H1 (cell line): Measurements from ENCODE around the gene BRIX1. TPM values are rescaled to one million over a fixed set of nuclear protein-coding genes. Genes with fewer than 3 reads are reported as not detected.

Source experiments
- CTCF ChIA-PET: fragments of 300-600 bp; sonication (Branson Sonifier 250); formaldehyde crosslinking; loops from one replicate; lab custom pipeline; 2021; ENCODE audit not compliant: partially characterized antibody; lab: Charles Lee
- POLR2A ChIA-PET: fragments of 300-600 bp; sonication (Branson Sonifier 250); formaldehyde crosslinking; loops from one replicate; lab custom pipeline; 2021; ENCODE audit warnings: inconsistent platforms; ENCODE audit not compliant: partially characterized antibody; lab: Charles Lee
- DNase-seq, 2 experiments: peaks; one replicate each; pipeline versions ENCODE4 v3.0.0 to v3.0.0-alpha.2; 2010 to 2022; ENCODE audit warnings: low spot score in 2 of 2, low read depth in 1 of 2, mixed read lengths in 1 of 2
- FAIRE-seq: peaks from 2 replicates; lab custom pipeline; 2011; peaks lifted over from hg19 to GRCh38; lab: Jason Lieb, UNC
- H2AFZ ChIP-seq: 2 replicates; pipeline ENCODE4 v1.8.1; 2012; ENCODE audit warnings: low read length, inconsistent platforms
- H2AK5ac ChIP-seq: 2 replicates; pipeline ENCODE4 v1.6.1; 2013; ENCODE audit warnings: low read depth, low read length
- H2BK120ac ChIP-seq: replicated peaks from 2 replicates; pipeline ENCODE3; 2013; ENCODE audit warnings: low read depth, low read length, inconsistent platforms
- H2BK12ac ChIP-seq: 2 replicates; pipeline ENCODE4 v1.6.1; 2013; ENCODE audit warnings: low read depth, low read length
- H2BK15ac ChIP-seq: 2 replicates; pipeline ENCODE4 v1.6.1; 2013; ENCODE audit warnings: low read length
- H2BK20ac ChIP-seq: 2 replicates; pipeline ENCODE4 v1.6.1; 2013; ENCODE audit warnings: low read length
- H2BK5ac ChIP-seq: 2 replicates; pipeline ENCODE4 v1.6.1; 2013; ENCODE audit warnings: low read depth, low read length
- H3K14ac ChIP-seq: 2 replicates; pipeline ENCODE4 v1.6.1; 2013; ENCODE audit warnings: inconsistent platforms; ENCODE audit not compliant: insufficient read length
- H3K18ac ChIP-seq: 2 replicates; pipeline ENCODE4 v1.6.1; 2013; ENCODE audit warnings: low read length; ENCODE audit errors: extremely low read depth
- H3K23ac ChIP-seq: 2 replicates; pipeline ENCODE4 v1.6.1; 2013; ENCODE audit warnings: inconsistent platforms; ENCODE audit not compliant: insufficient read length
- H3K23me2 ChIP-seq: 2 replicates; pipeline ENCODE4 v1.6.1; 2013; ENCODE audit warnings: low read depth, low read length
- H3K27ac ChIP-seq: 2 replicates; pipeline ENCODE4 v1.6.1; 2011; ENCODE audit warnings: low read depth, low read length, inconsistent platforms
- H3K27me3 ChIP-seq, 4 experiments: replicated peaks in 1 of 4; 1 replicate in 1 of 4; 2 replicates in 3 of 4; pipeline versions ENCODE4 v1.6.1 to v1.8.1; 2011 to 2013; ENCODE audit warnings: low read length in 3 of 4, mild to moderate bottlenecking in 3 of 4, inconsistent platforms in 2 of 4, mixed read lengths in 2 of 4, moderate library complexity in 1 of 4; ENCODE audit not compliant: control insufficient read depth in 3 of 4, insufficient read depth in 3 of 4; ENCODE audit errors: extremely low read depth in 1 of 4
- H3K36me3 ChIP-seq, 4 experiments: 2 replicates each; pipeline versions ENCODE4 v1.6.1 to v1.8.1; 2011 to 2013; ENCODE audit warnings: mild to moderate bottlenecking in 4 of 4, low read length in 3 of 4, moderate library complexity in 2 of 4, control low read depth in 1 of 4, inconsistent platforms in 1 of 4; ENCODE audit not compliant: insufficient read depth in 4 of 4, control insufficient read depth in 2 of 4
- H3K4ac ChIP-seq: replicated peaks from 2 replicates; pipeline ENCODE3; 2013; ENCODE audit warnings: low read length, low read depth, mixed read lengths, inconsistent platforms; ENCODE audit not compliant: insufficient read length
- H3K4me1 ChIP-seq, 4 experiments: replicated peaks in 1 of 4; 1 replicate in 1 of 4; 2 replicates in 3 of 4; pipeline versions ENCODE4 v1.6.1 to v1.8.1; 2011 to 2013; ENCODE audit warnings: low read length in 3 of 4, inconsistent platforms in 2 of 4, mixed read lengths in 1 of 4; ENCODE audit not compliant: insufficient read depth in 4 of 4, control insufficient read depth in 3 of 4
- H3K4me2 ChIP-seq, 2 experiments: 2 replicates each; pipeline versions ENCODE4 v1.6.1 to v1.8.1; 2011 to 2013; ENCODE audit warnings: low read depth in 2 of 2, low read length in 2 of 2, control low read depth in 1 of 2, inconsistent platforms in 1 of 2, mild to moderate bottlenecking in 1 of 2; ENCODE audit not compliant: insufficient read depth in 1 of 2
- H3K4me3 ChIP-seq, 4 experiments: fragments of 200-600, 300-600 bp in 1 of 4; sonication (generic), shearing (Covaris generic), sonication (Bioruptor Twin) in 1 of 4; 2 replicates each; pipeline versions ENCODE4 v1.5.1 to v1.8.1; 2011 to 2016; ENCODE audit warnings: low read length in 4 of 4, low read depth in 3 of 4, control low read depth in 2 of 4, inconsistent platforms in 2 of 4, mild to moderate bottlenecking in 2 of 4, mixed read lengths in 1 of 4, moderate library complexity in 1 of 4; ENCODE audit not compliant: insufficient read depth in 2 of 4; ENCODE audit errors: extremely low read depth in 1 of 4
- H3K56ac ChIP-seq: replicated peaks from 2 replicates; pipeline ENCODE3; 2013; ENCODE audit warnings: low read depth, mild to moderate bottlenecking, mixed read lengths, low read length, inconsistent platforms; ENCODE audit not compliant: insufficient read length
- H3K79me1 ChIP-seq: 2 replicates; pipeline ENCODE4 v1.6.1; 2013; ENCODE audit warnings: low read depth, low read length, control low read depth
- H3K79me2 ChIP-seq, 2 experiments: 2 replicates each; pipeline versions ENCODE4 v1.6.1 to v1.8.1; 2012 to 2013; ENCODE audit warnings: low read length in 2 of 2, mild to moderate bottlenecking in 2 of 2, inconsistent platforms in 1 of 2; ENCODE audit not compliant: insufficient read depth in 2 of 2, control insufficient read depth in 1 of 2
- H3K9ac ChIP-seq, 4 experiments: replicated peaks in 1 of 4; 1 replicate in 1 of 4; 2 replicates in 3 of 4; pipeline versions ENCODE4 v1.6.1 to v1.8.1; 2011 to 2013; ENCODE audit warnings: low read depth in 3 of 4, low read length in 3 of 4, control low read depth in 2 of 4, mild to moderate bottlenecking in 2 of 4, moderate library complexity in 2 of 4, inconsistent platforms in 1 of 4; ENCODE audit errors: extremely low read depth in 1 of 4
- H3K9me3 ChIP-seq, 2 experiments: 2 replicates each; pipeline versions ENCODE4 v1.6.1 to v1.8.1; 2012 to 2013; ENCODE audit warnings: mild to moderate bottlenecking in 2 of 2, moderate library complexity in 2 of 2, control low read depth in 1 of 2, inconsistent platforms in 1 of 2, low read depth in 1 of 2, low read length in 1 of 2, mixed read lengths in 1 of 2; ENCODE audit not compliant: insufficient read depth in 2 of 2
- H4K20me1 ChIP-seq, 2 experiments: replicated peaks in 1 of 2; 2 replicates each; pipeline versions ENCODE3 to v1.8.1; 2011 to 2013; ENCODE audit warnings: inconsistent platforms in 2 of 2, low read length in 2 of 2, mild to moderate bottlenecking in 1 of 2; ENCODE audit not compliant: insufficient read depth in 2 of 2, control insufficient read depth in 1 of 2
- H4K5ac ChIP-seq: 2 replicates; pipeline ENCODE4 v1.6.1; 2013; ENCODE audit warnings: low read length, low read depth, mixed read lengths, inconsistent platforms; ENCODE audit not compliant: insufficient read length
- H4K8ac ChIP-seq: 2 replicates; pipeline ENCODE4 v1.8.0; 2013; ENCODE audit warnings: mild to moderate bottlenecking, moderate library complexity, low read length, inconsistent platforms; ENCODE audit not compliant: insufficient read depth; ENCODE audit errors: extremely low read depth
- H4K91ac ChIP-seq: replicated peaks from 2 replicates; pipeline ENCODE3; 2013; ENCODE audit warnings: low read length, mixed read lengths, inconsistent platforms; ENCODE audit not compliant: insufficient read length
- BACH1 ChIP-seq: IDR thresholded peaks from 2 replicates; pipeline ENCODE4 v1.6.1; 2012; ENCODE audit warnings: low read length, improper control_type of control experiment
- CBX5 ChIP-seq: fragments of 300-800, 300-1000 bp; sonication (generic); IDR thresholded peaks from 2 replicates; pipeline ENCODE4 v1.7.1; 2016; ENCODE audit warnings: antibody characterized with exemption, low read length, low read depth
- CBX8 ChIP-seq: fragments of 300-800, 300-1000 bp; sonication (generic); IDR thresholded peaks from 2 replicates; pipeline ENCODE4 v1.7.1; 2016; ENCODE audit warnings: low read depth, low read length, borderline replicate concordance
- CEBPB ChIP-seq: IDR thresholded peaks from 2 replicates; pipeline ENCODE4 v1.6.1; 2012; ENCODE audit warnings: low read depth, low read length
- HDAC6 ChIP-seq: IDR thresholded peaks from one replicate; pipeline ENCODE4 v1.7.1; 2012; ENCODE audit warnings: low read depth, mild to moderate bottlenecking, inconsistent platforms, low read length, moderate library complexity
- JUND ChIP-seq: IDR thresholded peaks from 2 replicates; pipeline ENCODE4 v1.6.1; 2011; ENCODE audit warnings: mild to moderate bottlenecking, improper control_type of control experiment, low read length
- KDM1A ChIP-seq: fragments of 200-600, 300-600 bp; sonication (generic); IDR thresholded peaks from 2 replicates; pipeline ENCODE4 v1.7.1; 2016; ENCODE audit warnings: mild to moderate bottlenecking, low read length, borderline replicate concordance
- KDM4A ChIP-seq: IDR thresholded peaks from one replicate; pipeline ENCODE4 v1.7.1; 2012; ENCODE audit warnings: low read depth, mild to moderate bottlenecking, moderate library complexity, low read length, inconsistent platforms; ENCODE audit not compliant: severe bottlenecking
- KDM5A ChIP-seq: fragments of 200-600 bp; IDR thresholded peaks from 2 replicates; pipeline ENCODE4 v1.7.1; 2012; ENCODE audit warnings: mild to moderate bottlenecking, low read length, inconsistent platforms, mixed read lengths
- MAFK ChIP-seq: IDR thresholded peaks from 2 replicates; pipeline ENCODE4 v1.6.1; 2012; ENCODE audit warnings: low read depth, mild to moderate bottlenecking, improper control_type of control experiment, low read length
- POLR2AphosphoS5 ChIP-seq: IDR thresholded peaks from 2 replicates; pipeline ENCODE4 v1.6.1; 2011; ENCODE audit warnings: low read depth, low read length
- SP2 ChIP-seq: IDR thresholded peaks from 2 replicates; pipeline ENCODE4 v1.6.1; 2012; ENCODE audit warnings: mild to moderate bottlenecking, low read length, inconsistent platforms
- SRF ChIP-seq: IDR thresholded peaks from 2 replicates; pipeline ENCODE4 v1.6.1; 2011; ENCODE audit warnings: mild to moderate bottlenecking, low read depth, low read length, moderate library complexity
- TAF7 ChIP-seq: optimal IDR thresholded peaks from 2 replicates; pipeline ENCODE3; 2011; ENCODE audit warnings: low read depth, mild to moderate bottlenecking, inconsistent platforms, low read length, moderate library complexity, borderline replicate concordance
- TBP ChIP-seq: IDR thresholded peaks from 2 replicates; pipeline ENCODE4 v1.6.1; 2011; ENCODE audit warnings: low read depth, low read length, improper control_type of control experiment
- WGBS, 2 experiments: shearing (Covaris generic) in 1 of 2; methylation state at CpG; one replicate each; pipeline versions ENCODE4 v1.1.6 to v1.1.7; 2013 to 2015; ENCODE audit warnings: low lambda C conversion rate in 2 of 2, mixed read lengths in 2 of 2, inconsistent platforms in 1 of 2, low coverage in 1 of 2, missing lambda C conversion rate in 1 of 2; ENCODE audit not compliant: insufficient replicate concordance in 2 of 2, insufficient coverage in 1 of 2, insufficient read length in 1 of 2; ENCODE audit errors: extremely low coverage in 1 of 2, missing lambda C conversion rate in 1 of 2; 5-methylcytosine and 5-hydroxymethylcytosine counted together
- polyA plus RNA-seq, 7 experiments: library from polyadenylated mRNA; depleted of rRNA in 3 of 7; stranded (reverse) in 5 of 7; unstranded in 2 of 7; fragments of >200 nt in 5 of 7; fragments of 200-250 nt in 2 of 7; gene quantifications; 1 replicate in 5 of 7; 2 replicates in 1 of 7; 4 replicates in 1 of 7; pipeline versions ENCODE4 v1.2.1 to v1.2.3, GENCODE V29; 2011 to 2013; ENCODE audit warnings: missing spikeins in 2 of 7, mixed read lengths in 2 of 7
- total RNA-seq: library from RNA; stranded (reverse); fragmentation: NEBNext Ultra II Directional; extraction: Animal tissue kit (Norgen Biotek cat#: 25700); gene quantifications from 2 replicates; pipeline ENCODE4 v1.2.1, GENCODE V29; 2021

BRIX1 gene
- total and polyA plus RNA-seq, 2 of the 8 experiments (the other 6 are each of a cell fraction or from before 2014, with no cell fraction given), result 26.9 to 71.7 TPM

GRCh38 chr5:34894716-34895115 is 20.8 kb upstream of the BRIX1 start:
- Histone ChIP-seq H4K5ac (no peak overlapping the region), H4K8ac (no peak overlapping the region), H3K79me1 (no peaks in the 10 kb centered on the region), H4K20me1 (no peaks in the 10 kb centered on the region), H3K9ac (no peak overlapping the region), H3K23me2 (no peaks in the 10 kb centered on the region), H3K56ac (no peak overlapping the region), H2AK5ac (no peak overlapping the region), H3K4me2 (no peak overlapping the region), H3K4me1 (peaks cover 0 to 11% (median 0%) of the 10 kb centered on the region in 4 experiments; a peak in 1 of 7 replicates), H3K9me3 (no peaks in the 10 kb centered on the region), H3K79me2 (no peaks in the 10 kb centered on the region), H3K23ac (no peak overlapping the region), H3K18ac (no peak overlapping the region), H2AFZ (no peak overlapping the region), H3K14ac (no peak overlapping the region), H2BK15ac (no peak overlapping the region), H3K27ac (no peak overlapping the region), H4K91ac (no peak overlapping the region), H3K36me3 (peaks cover 0 to 2% (median 0%) of the 10 kb centered on the region in 4 experiments; a peak in 1 of 8 replicates), H3K4ac (no peak overlapping the region), H3K27me3 (no peaks in the 10 kb centered on the region), H2BK5ac (no peak overlapping the region), H2BK20ac (no peak overlapping the region), H2BK12ac (no peak overlapping the region), H2BK120ac (no peak overlapping the region), H3K4me3 (no peak overlapping the region)
- CTCF ChIA-PET, result interaction anchor here (0.6 to 4.9 kb wide), 6 partner anchors 9 to 409 kb away, joined by 3 to 44 read pairs (median 4); no protein-coding TSS in a partner anchor
- FAIRE-seq (no peak), DNase-seq (no peak)
- POLR2A ChIA-PET, result no interaction called here
- WGBS, 2 experiments, result 95% methylated on average over 1 of the region's 1 CpG; no CpG with 5 or more reads in 1 of the 2 experiments
- TF ChIP-seq BACH1, result no peak
- no peak for TF ChIP-seq KDM4A
- TF ChIP-seq SP2, result no peak
- no peak for TF ChIP-seq POLR2AphosphoS5
- no peak for TF ChIP-seq TBP
- TF ChIP-seq KDM1A, result no peak
- no peak for TF ChIP-seq CBX8
- no peak for TF ChIP-seq TAF7
- no peak for TF ChIP-seq SRF
- TF ChIP-seq HDAC6, result no peak
- no peak for TF ChIP-seq MAFK
- no peak for TF ChIP-seq CEBPB
- TF ChIP-seq CBX5, result no peak
- TF ChIP-seq JUND, result no peak
- TF ChIP-seq KDM5A, result no peak
